AG09309 (cell line): ENCODE data around the gene ZFY.

ENCODE experiments used
- DNase-seq: peaks from one replicate; pipeline ENCODE4 v3.0.0-alpha.2; 2010; ENCODE audit warnings: low read depth
- H3K4me3 ChIP-seq: 2 replicates; pipeline ENCODE4 v1.5.1; 2011; ENCODE audit warnings: mild to moderate bottlenecking, low read depth, low read length, moderate library complexity; ENCODE audit not compliant: control insufficient read depth
- CTCF ChIP-seq: IDR thresholded peaks from 2 replicates; pipeline ENCODE4 v1.5.1; 2011; ENCODE audit warnings: mild to moderate bottlenecking, low read depth, low read length, inconsistent platforms; ENCODE audit not compliant: insufficient read depth, control insufficient read depth; ENCODE audit errors: missing control alignments

ZFY gene

GRCh38 chrY:3007967-3008366, 72.8 kb downstream of the ZFY start:
- H3K4me3 ChIP-seq, result no peak overlapping the region
- TF ChIP-seq CTCF, result no peak
- DNase-seq, result no peak

GRCh38 chrY:3012226-3012625, 77.0 kb downstream of the ZFY start:
- no peak for TF ChIP-seq CTCF
- no peak overlapping the region for H3K4me3 ChIP-seq
- no peak for DNase-seq

- H3K4me3 ChIP-seq, result no peak overlapping the region
- DNase-seq, result no peak
- TF ChIP-seq CTCF, result no peak
Observed at GRCh38 chrY:3016594-3016993, 81.4 kb downstream of the ZFY start.

GRCh38 chrY:3018546-3018945, 83.4 kb downstream of the ZFY start:
- DNase-seq, result no peak
- H3K4me3 ChIP-seq, result no peak overlapping the region
- TF ChIP-seq CTCF, result no peak

- H3K4me3 ChIP-seq, result no peak overlapping the region
- no peak for DNase-seq
- no peak for TF ChIP-seq CTCF
Observed at GRCh38 chrY:3019584-3019983, 84.4 kb downstream of the ZFY start.

GRCh38 chrY:3021176-3021575, 86.0 kb downstream of the ZFY start:
- no peak overlapping the region for H3K4me3 ChIP-seq
- TF ChIP-seq CTCF, result no peak
- DNase-seq, result no peak

- no peak for TF ChIP-seq CTCF
- DNase-seq, result no peak
Observed at GRCh38 chrY:3023606-3024005, 88.4 kb downstream of the ZFY start.

More at GRCh38 chrY:3023606-3024005, 88.4 kb downstream of the ZFY start:
- H3K4me3 ChIP-seq, result no peak overlapping the region
